DMS79 treated with DMSO at 0.1 percent for 48 hours (cell line): ENCODE results near the gene RNGTT.
"Not testable (repeated sequence)": the region's sequence is repeated elsewhere in the genome, so short reads cannot be mapped to it uniquely, and the experiment has no call there.

Experiments used
- DNase-seq: peaks from one replicate; lab custom pipeline; 2025; lab: John Stamatoyannopoulos, UW

The RNGTT gene

GRCh38 chr6:88963139-88964090 lies at the start of gene RNGTT:
TSS of gene RNGTT (minus strand) at chr6:88963618. CDS start at chr6:88963409, 209 bp downstream.
- peak; percentile 97 for DNase-seq

GRCh38 chr6:89011436-89011835 lies 48.0 kb upstream of the RNGTT start:
- DNase-seq: no peak

GRCh38 chr6:89010825-89011224 lies 47.4 kb upstream of the RNGTT start:
- no peak for DNase-seq

- DNase-seq: no peak
These were observed 46.2 kb upstream of the RNGTT start for GRCh38 chr6:89009624-89010059.

- DNase-seq: no peak
These were observed 45.5 kb upstream of the RNGTT start for GRCh38 chr6:89008815-89009374.

- DNase-seq: no peak
These were observed 44.8 kb upstream of the RNGTT start for GRCh38 chr6:89008001-89008814.

GRCh38 chr6:89007209-89008000 lies 44.0 kb upstream of the RNGTT start:
- peak; percentile 81 for DNase-seq

- no peak for DNase-seq
These were observed 39.1 kb upstream of the RNGTT start for GRCh38 chr6:89002523-89002922.

- no peak for DNase-seq
These were observed 33.9 kb upstream of the RNGTT start for GRCh38 chr6:88997327-88997726.

- no peak for DNase-seq
These were observed 29.5 kb upstream of the RNGTT start for GRCh38 chr6:88992741-88993552.

GRCh38 chr6:88989215-88989614 lies 25.8 kb upstream of the RNGTT start:
- DNase-seq: no peak

- DNase-seq: no peak
These were observed 24.5 kb upstream of the RNGTT start for GRCh38 chr6:88987922-88988321.

- DNase-seq: no peak
These were observed 22.5 kb upstream of the RNGTT start for GRCh38 chr6:88985901-88986300.

GRCh38 chr6:88984606-88985005 lies 21.2 kb upstream of the RNGTT start:
- no peak for DNase-seq

GRCh38 chr6:88984152-88984551 lies 20.7 kb upstream of the RNGTT start:
- no peak for DNase-seq

GRCh38 chr6:88983532-88983931 lies 20.1 kb upstream of the RNGTT start:
- no peak for DNase-seq

- not testable (repeated sequence) for DNase-seq
These were observed 19.7 kb upstream of the RNGTT start for GRCh38 chr6:88983129-88983528.

GRCh38 chr6:88982720-88983119 lies 19.3 kb upstream of the RNGTT start:
- DNase-seq: peak; percentile 74

GRCh38 chr6:88975369-88975768 lies 12.0 kb upstream of the RNGTT start:
- no peak for DNase-seq

GRCh38 chr6:88972504-88973423 lies 9.3 kb upstream of the RNGTT start:
- no peak for DNase-seq
